Activated naive CD4-positive, alpha-beta T cell treated with anti-CD3 and anti-CD28 coated beads for 36 hours (primary cell): ENCODE data around the gene QRICH1. TPM values are rescaled to one million over a fixed set of nuclear protein-coding genes. Genes with fewer than 3 reads are reported as not detected.

ENCODE experiments used
- CTCF ChIA-PET: fragments of 350-600 bp; sonication (Branson Sonifier 250); formaldehyde crosslinking; loops from one replicate; lab custom pipeline; 2021; ENCODE audit warnings: antibody characterized with exemption; lab: Charles Lee
- DNase-seq: peaks from one replicate; pipeline ENCODE4 v3.0.0-alpha.2; 2020
- H3K27ac Mint-ChIP-seq: one replicate; pipeline ENCODE4 v1.8.0; 2021; ENCODE audit warnings: mild to moderate bottlenecking, mixed read lengths
- H3K27me3 Mint-ChIP-seq: one replicate; pipeline ENCODE4 v1.8.0; 2021; ENCODE audit warnings: low read depth, mixed read lengths
- H3K36me3 Mint-ChIP-seq: one replicate; pipeline ENCODE4 v1.8.0; 2021; ENCODE audit warnings: low read depth, mixed read lengths
- H3K4me1 Mint-ChIP-seq: one replicate; pipeline ENCODE4 v1.8.0; 2021; ENCODE audit warnings: low read depth, mixed read lengths
- H3K4me3 Mint-ChIP-seq: one replicate; pipeline ENCODE4 v1.8.0; 2021; ENCODE audit warnings: mild to moderate bottlenecking, moderate library complexity, mixed read lengths
- H3K9me3 Mint-ChIP-seq: one replicate; pipeline ENCODE4 v1.8.0; 2021; ENCODE audit warnings: mixed read lengths
- intact Hi-C: fragments of 100-400 bp; cut with micrococcal nuclease; formaldehyde crosslinking; loops from one replicate; pipeline ENCODE4 v1.15.1; 2023
- total RNA-seq, 2 experiments: library from RNA; stranded (reverse); gene quantifications; one replicate each; pipeline ENCODE4 v1.2.3, GENCODE V29; 2021

QRICH1 gene
- total RNA-seq, 2 experiments from 2014 or later: 100 to 111 TPM

- H3K27ac Mint-ChIP-seq: no peak overlapping the region
- H3K9me3 Mint-ChIP-seq: no peaks in the 10 kb centered on the region
- H3K36me3 Mint-ChIP-seq: peaks cover 7% of the 10 kb centered on the region
- CTCF ChIA-PET: interaction anchor here (1.1 to 9.2 kb wide), 2 partner anchors 15 kb away, joined by 4 to 84 read pairs; partner anchors contain the start of genes DALRD3 and NDUFAF3
- peaks cover 19% of the 10 kb centered on the region for H3K4me1 Mint-ChIP-seq
- intact Hi-C loops: loop anchor here (5.0 kb wide), 2 partner anchors 338 to 447 kb away; partner anchors contain the start of genes PFKFB4 and USP4
- DNase-seq: no peak
- H3K4me3 Mint-ChIP-seq: no peak overlapping the region
- no peaks in the 10 kb centered on the region for H3K27me3 Mint-ChIP-seq
These were observed 89.2 kb downstream of the QRICH1 start for GRCh38 chr3:49004352-49005302.

- Mint-ChIP-seq H3K4me1 (no peaks in the 10 kb centered on the region), H3K9me3 (no peaks in the 10 kb centered on the region), H3K27me3 (no peaks in the 10 kb centered on the region), H3K27ac (peak overlapping the region; percentile 77), H3K4me3 (no peak overlapping the region), H3K36me3 (no peaks in the 10 kb centered on the region)
- CTCF ChIA-PET: no interaction called here
- intact Hi-C loops: no loop called here
- DNase-seq: no peak
These were observed 92.7 kb downstream of the QRICH1 start for GRCh38 chr3:49001155-49001554.

GRCh38 chr3:48999085-48999858, 94.6 kb downstream of the QRICH1 start:
- DNase-seq: no peak
- intact Hi-C loops: no loop called here
- no peaks in the 10 kb centered on the region for H3K27me3 Mint-ChIP-seq
- H3K27ac Mint-ChIP-seq: peak overlapping the region; percentile 63
- H3K4me1 Mint-ChIP-seq: peaks cover 3% of the 10 kb centered on the region
- CTCF ChIA-PET: no interaction called here
- no peaks in the 10 kb centered on the region for H3K9me3 Mint-ChIP-seq
- H3K36me3 Mint-ChIP-seq: no peaks in the 10 kb centered on the region
- H3K4me3 Mint-ChIP-seq: no peak overlapping the region

- Mint-ChIP-seq H3K4me3 (no peak overlapping the region), H3K27ac (no peak overlapping the region), H3K27me3 (no peaks in the 10 kb centered on the region), H3K36me3 (peaks cover 2% of the 10 kb centered on the region), H3K4me1 (peaks cover 11% of the 10 kb centered on the region), H3K9me3 (no peaks in the 10 kb centered on the region)
- DNase-seq: no peak
- intact Hi-C loops: no loop called here
- CTCF ChIA-PET: interaction anchor here (1.1 kb wide), 1 partner anchor 11 kb away, joined by 3 read pairs; no protein-coding TSS in a partner anchor
These were observed 95.9 kb downstream of the QRICH1 start for GRCh38 chr3:48997714-48998637.

GRCh38 chr3:48997102-48997635, 96.7 kb downstream of the QRICH1 start:
- no peak for DNase-seq
- peaks cover 2% of the 10 kb centered on the region for H3K36me3 Mint-ChIP-seq
- CTCF ChIA-PET: interaction anchor here (1.1 kb wide), 1 partner anchor 11 kb away, joined by 3 read pairs; no protein-coding TSS in a partner anchor
- no peaks in the 10 kb centered on the region for H3K9me3 Mint-ChIP-seq
- intact Hi-C loops: no loop called here
- H3K27ac Mint-ChIP-seq: no peak overlapping the region
- no peak overlapping the region for H3K4me3 Mint-ChIP-seq
- H3K27me3 Mint-ChIP-seq: no peaks in the 10 kb centered on the region
- peaks cover 11% of the 10 kb centered on the region for H3K4me1 Mint-ChIP-seq

GRCh38 chr3:48996640-48997039, 97.2 kb downstream of the QRICH1 start:
- CTCF ChIA-PET: interaction anchor here (0.6 to 1.1 kb wide), 2 partner anchors 8 to 12 kb away, joined by 3 to 4 read pairs; no protein-coding TSS in a partner anchor
- Mint-ChIP-seq H3K4me1 (peaks cover 16% of the 10 kb centered on the region), H3K27me3 (no peaks in the 10 kb centered on the region), H3K36me3 (peaks cover 5% of the 10 kb centered on the region), H3K9me3 (no peaks in the 10 kb centered on the region), H3K27ac (no peak overlapping the region), H3K4me3 (no peak overlapping the region)
- DNase-seq: no peak
- intact Hi-C loops: no loop called here

- Mint-ChIP-seq H3K9me3 (no peaks in the 10 kb centered on the region), H3K27ac (peak overlapping the region; percentile 53), H3K27me3 (no peaks in the 10 kb centered on the region), H3K4me1 (peaks cover 32% of the 10 kb centered on the region), H3K4me3 (no peak overlapping the region), H3K36me3 (peaks cover 9% of the 10 kb centered on the region)
- CTCF ChIA-PET: no interaction called here
- intact Hi-C loops: no loop called here
- DNase-seq: no peak
These were observed 100.0 kb downstream of the QRICH1 start for GRCh38 chr3:48993834-48994233.

- H3K27me3 Mint-ChIP-seq: no peaks in the 10 kb centered on the region
- intact Hi-C loops: no loop called here
- DNase-seq: no peak
- peak overlapping the region; percentile 80 for H3K27ac Mint-ChIP-seq
- CTCF ChIA-PET: interaction anchor here (0.6 to 2.2 kb wide), 7 partner anchors 15 to 581 kb away, joined by 3 to 10 read pairs (median 3); partner anchors contain the start of genes NDUFAF3, QRICH1 and WDR6
- H3K4me3 Mint-ChIP-seq: peak overlapping the region; percentile 94
- H3K4me1 Mint-ChIP-seq: peaks cover 36% of the 10 kb centered on the region
- H3K9me3 Mint-ChIP-seq: no peaks in the 10 kb centered on the region
- H3K36me3 Mint-ChIP-seq: peaks cover 9% of the 10 kb centered on the region
These were observed 101.9 kb downstream of the QRICH1 start for GRCh38 chr3:48991851-48992545.

- peak; percentile 47 for DNase-seq
- Mint-ChIP-seq H3K27me3 (no peaks in the 10 kb centered on the region), H3K4me1 (peaks cover 38% of the 10 kb centered on the region), H3K36me3 (peaks cover 9% of the 10 kb centered on the region), H3K9me3 (no peaks in the 10 kb centered on the region), H3K4me3 (peak overlapping the region; percentile 94), H3K27ac (peak overlapping the region; percentile 93)
- intact Hi-C loops: no loop called here
- CTCF ChIA-PET: interaction anchor here (1.1 to 3.6 kb wide), 5 partner anchors 16 to 103 kb away, joined by 3 to 36 read pairs (median 9); partner anchors contain the start of genes NDUFAF3, QRICH1 and WDR6
These were observed 103.0 kb downstream of the QRICH1 start for GRCh38 chr3:48990636-48991469.
